GM18498 (cell line): ENCODE results near the gene GRIK3.

ENCODE experiments used
- ATAC-seq: cut with Tn5 transposase; IDR thresholded peaks from one replicate; pipeline ENCODE4 v1.9.1; 2021; ENCODE audit warnings: mild to moderate bottlenecking, moderate library complexity; ENCODE audit not compliant: unreplicated experiment

The GRIK3 gene

DNA sequence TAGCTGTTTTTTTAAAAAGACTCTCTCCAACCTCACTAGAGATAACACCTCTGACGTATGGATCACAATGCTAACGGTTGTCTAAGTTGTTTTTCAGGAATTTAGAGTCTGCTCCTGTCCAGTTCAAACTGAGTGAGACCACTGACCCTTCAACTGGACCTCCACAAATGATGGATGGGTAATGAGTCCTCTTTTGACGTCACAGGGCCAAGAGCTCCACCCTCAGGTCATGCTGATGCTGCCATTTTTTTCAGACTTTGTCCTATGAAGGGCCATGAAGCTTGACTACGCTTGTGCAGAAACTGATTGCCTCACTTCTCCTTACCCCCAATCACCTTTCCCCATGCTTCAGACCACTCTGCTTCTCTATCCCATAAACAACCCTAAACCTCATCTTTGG, 16.6 kb downstream of the GRIK3 start:
- no peak for ATAC-seq

DNA sequence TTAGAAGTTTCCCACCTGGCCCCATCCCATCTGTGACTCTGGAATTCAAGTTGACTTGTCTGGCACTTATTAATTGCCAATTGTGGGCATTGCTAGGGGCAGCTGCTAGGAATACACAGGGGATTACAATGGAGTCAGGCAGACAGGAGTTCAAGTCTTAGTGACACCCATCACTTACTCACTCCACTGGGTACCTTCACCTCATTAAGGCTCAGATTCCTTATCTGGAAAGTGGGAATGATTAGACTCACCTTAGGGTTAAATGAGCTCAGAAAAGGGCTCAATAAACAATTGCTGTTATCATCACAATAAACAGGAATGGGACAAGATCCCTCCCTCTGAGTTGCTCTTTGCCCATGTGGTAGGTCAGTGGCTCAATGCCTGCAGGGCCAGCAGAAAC, 18.2 kb downstream of the GRIK3 start:
- no peak for ATAC-seq

DNA sequence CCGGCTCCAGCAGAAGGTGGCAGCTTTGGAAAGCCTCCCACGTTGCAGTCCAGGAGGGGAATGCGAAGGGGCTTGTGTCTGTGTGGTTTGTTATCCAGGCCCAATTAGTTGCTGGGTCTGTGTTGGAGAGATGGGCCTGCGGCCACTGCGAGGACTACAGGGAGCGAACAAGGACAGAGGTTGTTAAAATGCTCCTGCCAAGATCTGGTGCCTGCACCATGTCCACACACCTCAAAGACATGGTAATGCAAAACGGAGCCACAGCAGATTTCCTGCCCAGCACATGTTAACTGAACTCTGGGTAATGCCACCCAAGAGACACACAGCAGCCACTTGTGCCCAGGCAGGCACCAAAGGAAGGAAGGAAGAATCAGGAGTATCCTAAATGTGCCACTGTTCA, 18.6 kb downstream of the GRIK3 start:
- ATAC-seq, result no peak

DNA sequence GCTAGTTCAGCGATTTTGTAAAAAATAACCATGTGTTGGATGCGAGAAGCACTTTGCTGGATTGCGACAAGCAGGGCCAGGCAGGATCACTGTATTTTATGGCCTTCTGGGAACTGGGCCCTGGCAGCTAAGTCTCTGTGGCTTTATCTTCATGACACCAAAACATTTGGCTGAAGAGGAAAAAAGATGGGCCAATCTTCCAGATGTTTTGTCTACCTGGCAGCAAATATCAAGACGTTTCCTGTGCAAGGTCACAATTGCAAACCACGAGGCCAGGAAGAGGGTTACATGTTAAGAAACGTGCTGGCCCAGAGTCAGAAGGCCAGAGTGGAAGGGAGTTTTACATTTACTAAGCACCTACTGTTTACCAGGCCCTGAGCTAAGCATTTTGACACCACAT, 22.1 kb downstream of the GRIK3 start:
- ATAC-seq, result no peak

DNA sequence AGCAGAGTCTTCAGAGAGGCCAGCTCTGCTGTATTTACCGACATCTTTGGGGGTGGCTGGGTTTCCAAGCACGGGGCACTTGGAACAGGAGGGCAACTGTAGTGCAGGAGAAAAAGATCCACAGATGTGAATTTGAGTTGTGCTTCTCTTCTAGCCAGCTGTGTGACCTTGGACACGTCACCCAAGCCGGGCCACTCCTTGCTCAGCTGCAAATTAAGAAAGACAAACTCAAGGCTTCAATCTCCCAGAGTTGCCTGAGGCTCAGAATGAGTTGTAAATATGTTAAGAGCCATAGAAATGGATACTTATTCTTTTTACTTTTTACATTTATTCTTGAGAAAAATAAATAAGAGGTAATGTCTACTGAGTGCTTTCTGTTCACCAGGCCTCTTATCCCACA, 24.3 kb downstream of the GRIK3 start:
- ATAC-seq, result no peak

DNA sequence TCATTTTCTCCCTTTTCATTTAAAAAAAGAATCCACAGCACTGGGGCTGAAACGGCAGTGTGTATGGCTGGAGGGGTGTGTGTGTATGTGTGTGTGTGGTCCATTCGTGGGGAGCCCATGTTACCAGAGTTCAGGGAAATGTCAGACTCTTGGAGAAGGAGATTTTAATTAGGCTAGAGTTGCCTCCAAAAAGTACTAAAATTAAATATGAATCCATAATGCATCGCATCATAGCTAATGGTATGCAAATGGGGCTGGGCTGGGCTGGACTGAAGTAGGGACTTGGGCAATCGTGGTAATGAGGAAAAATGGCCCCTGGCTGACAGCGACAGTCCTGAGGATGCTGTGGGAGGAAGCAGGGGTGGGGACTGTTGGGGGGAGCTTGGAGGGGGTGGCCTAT, 24.8 kb downstream of the GRIK3 start:
- no peak for ATAC-seq

DNA sequence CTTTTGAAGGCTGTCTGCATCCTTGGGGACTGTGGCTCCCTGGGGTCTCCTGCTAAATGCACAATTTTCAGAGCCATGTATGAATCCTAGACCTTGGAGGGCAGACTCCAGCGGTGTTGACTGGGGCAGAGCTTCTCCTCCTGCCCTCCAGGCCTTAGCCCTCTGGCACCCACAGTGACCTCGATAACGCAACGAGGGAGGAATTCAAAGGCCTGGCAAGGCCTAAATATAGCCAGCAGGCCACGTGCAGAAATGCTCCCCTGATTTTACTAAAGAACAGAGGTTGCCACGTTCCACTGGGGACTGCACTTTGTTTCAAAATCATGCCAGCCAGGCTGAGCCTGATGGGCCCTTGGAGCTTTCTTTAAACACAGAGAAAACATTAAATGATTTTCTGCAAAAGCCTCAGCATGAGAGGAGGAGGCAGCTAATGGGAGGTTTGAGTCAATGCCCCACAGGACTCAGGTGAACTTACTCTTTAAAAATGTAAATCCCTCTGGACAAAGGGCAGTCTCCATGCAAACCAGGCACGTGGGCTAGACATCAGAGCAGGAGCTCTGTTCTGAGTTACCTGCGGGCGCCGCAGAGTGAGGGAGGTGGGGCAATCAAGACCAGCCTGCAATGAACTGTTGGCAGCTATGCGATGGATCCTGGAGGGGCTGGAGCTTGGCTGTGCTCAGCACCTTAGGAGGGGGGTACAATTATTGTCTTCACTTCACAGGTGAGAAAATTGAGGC, 28.0 kb downstream of the GRIK3 start:
- no peak for ATAC-seq

DNA sequence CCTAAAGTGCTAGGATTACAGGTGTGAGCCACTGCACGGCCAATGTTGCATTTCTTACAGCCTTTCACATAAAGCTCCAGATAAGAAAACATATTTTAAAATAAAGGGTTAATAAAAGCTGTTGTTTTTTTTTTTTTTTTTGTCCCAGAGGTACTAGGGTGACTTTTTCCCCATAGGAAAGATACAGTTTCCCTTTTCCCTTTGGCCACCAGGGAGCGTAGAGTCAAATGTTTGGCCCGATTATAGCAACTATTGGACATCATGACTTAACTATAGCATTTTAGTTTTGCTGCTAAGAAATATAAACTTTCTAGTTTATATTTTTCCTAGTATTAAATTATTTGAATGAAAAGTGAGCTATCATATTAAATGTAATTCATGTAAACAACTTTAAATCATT, 31.4 kb downstream of the GRIK3 start:
- ATAC-seq, result no peak

DNA sequence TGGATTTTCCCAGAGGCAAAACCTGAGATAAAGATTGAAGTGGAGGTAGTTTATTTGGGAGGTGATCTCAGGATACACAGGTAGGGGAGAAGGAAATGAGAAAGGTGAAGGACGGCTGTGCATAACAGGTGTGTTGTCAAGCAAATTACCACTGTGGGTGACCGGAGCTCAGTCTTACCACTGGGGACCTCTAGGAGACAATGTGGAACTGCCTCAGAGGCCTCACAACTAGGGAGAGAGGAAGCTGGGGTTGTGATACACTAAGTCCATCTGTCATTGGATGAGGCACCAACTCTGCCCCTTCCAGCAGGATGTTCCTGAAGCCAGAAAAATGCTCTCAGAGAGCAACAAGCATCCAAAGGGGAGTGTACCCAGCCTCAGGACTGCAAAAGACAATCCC, 32.6 kb downstream of the GRIK3 start:
- no peak for ATAC-seq

DNA sequence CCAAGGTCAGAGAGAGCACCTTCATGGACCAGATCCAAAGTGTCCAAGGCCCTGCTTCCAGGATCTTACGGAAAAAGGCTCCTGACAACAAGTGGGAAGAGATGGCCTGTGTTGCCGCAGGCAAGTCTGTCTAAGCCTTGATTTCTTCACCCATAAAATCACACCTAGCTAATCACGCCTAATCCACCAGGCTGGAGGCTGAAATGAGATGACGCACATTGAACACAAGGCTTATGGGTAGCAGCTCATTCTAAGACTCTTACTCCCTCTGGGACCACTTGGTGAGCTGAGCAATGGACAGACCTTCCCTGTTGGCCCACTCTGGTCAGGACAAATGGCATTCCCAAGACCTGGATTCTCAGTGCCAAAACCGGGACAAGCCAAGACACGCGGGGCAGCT, 38.2 kb downstream of the GRIK3 start:
- no peak for ATAC-seq

DNA sequence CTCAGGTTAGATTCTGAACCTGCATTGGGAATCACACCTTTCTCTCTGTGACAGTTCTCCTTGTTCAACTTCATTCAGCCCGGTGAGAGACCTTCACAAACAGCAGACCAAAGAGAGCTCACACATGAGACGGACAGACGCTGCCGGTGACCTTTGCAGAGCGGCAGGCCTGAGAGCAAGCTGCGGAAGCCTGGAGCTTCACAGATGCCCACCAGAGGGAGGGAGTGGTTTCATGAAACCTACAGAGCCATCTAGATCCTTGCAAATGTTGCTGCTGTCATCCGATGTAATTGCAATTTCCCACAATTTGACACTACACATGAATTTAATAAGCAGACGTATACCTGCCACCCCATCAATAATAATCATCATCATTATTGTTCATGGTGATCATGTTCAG, 39.4 kb downstream of the GRIK3 start:
- ATAC-seq, result no peak

DNA sequence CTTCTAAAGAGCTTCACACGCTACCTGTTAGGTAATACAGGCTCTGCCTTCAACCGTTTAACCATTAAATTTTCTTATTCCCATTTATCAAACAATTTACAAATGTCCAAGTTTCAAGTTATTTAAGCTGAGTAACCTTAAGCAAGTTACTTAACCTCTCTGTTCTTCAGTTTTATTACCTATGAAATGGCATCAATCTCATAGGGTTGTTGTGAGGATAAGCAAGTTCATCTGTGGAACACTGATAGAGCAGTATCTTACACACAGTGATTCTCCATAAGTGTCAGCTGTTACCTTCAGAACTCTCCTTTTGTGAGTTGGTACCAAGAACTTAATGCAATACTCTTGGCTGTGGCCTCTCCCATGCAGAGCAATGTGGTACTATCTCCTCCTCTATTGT, 40.0 kb downstream of the GRIK3 start:
- ATAC-seq, result no peak

DNA sequence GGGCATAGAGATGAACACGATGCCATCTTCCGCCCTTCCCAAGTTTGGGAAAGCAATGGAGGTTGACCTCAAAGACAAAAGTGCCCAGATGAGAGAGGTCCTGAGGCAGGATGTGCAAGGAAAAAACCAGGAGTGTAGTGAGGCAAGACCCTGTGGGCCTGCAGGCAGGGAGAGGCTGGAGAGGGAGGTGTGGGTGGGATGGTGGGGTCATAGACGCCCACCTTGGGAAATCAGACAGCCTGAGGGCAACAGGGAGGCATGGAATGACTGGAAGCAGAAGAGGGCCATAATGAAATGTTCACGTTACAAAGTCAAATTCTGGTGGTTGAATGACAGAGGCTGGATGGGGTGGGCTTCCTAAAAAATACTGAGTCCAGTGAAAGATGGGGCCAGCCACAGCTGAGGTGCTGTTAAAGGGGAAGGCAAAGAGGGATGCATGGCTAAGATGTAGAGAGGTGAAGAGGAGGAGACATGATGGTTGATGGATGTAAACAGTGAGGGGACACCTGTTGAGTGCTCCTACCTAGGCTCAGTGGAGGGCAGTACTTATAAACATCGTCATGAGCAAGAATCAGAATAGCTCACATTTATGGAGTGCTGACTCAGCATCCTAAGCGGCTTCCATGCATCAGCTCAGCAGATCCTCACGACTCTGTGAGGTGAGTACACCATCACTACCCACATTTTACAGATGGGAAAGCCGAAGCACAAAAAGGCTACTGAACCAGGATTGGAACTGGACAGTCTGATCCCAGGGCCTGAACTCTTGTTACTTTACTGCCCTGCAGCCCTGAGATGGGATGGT, 42.0 kb downstream of the GRIK3 start:
- no peak for ATAC-seq

DNA sequence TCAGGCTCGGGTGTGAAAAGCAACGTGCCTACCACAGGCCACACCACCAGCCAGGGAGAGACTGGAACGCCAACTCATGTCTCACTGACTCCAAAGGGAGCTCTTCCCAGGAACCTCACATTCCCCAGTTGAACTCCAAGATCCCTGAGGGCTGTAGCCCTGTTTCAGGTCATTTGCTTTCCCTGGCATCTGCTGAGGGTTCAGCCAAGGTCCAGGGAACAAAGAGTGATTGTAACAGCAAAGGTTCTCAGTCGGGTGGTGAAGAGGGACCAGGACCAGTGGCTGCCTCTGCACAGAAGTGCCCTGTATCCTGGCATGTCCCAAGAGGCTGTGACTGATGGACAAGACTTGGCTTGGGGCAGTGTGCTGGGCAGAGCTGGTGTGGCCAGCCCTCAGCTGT, 42.8 kb downstream of the GRIK3 start:
- no peak for ATAC-seq

DNA sequence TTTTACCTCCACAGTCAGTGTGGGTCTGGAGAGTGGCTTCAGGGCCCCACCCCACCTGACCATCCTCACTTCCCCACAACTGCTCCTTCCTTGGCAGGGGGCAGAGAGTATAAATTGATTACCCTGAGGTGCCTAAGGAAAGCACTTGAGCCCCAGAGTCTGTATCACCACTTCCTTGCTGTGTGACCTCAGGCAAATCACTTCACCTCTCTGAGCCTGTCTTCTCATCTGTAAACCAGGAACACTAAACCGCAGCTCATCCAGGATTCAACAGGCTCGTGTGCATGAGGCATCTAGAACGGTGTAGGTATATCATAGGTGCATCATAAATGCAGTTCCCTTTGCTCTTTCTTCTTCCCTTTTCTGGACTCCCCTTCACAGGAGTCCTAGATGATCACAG, 43.4 kb downstream of the GRIK3 start:
- ATAC-seq, result no peak

DNA sequence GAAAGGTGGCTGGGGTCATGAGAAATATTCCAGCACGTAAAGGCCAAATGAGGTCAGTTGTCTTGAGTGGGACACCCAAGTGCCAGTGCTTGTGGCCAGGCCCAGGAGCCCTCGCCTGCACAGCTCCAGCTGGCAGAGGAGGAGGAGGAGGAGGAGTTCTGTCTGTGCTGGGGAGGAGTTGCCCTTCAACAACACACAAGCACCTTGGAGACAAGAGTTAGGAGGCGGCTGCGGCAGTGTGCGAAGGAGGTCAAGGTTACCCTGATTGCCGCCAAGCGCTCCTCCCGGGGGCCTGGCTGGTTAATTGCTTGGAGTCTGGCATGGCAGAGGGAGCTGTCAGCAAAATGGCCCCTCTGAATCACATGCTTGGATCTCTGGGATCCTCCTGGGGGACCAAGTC, 45.1 kb downstream of the GRIK3 start:
- no peak for ATAC-seq

DNA sequence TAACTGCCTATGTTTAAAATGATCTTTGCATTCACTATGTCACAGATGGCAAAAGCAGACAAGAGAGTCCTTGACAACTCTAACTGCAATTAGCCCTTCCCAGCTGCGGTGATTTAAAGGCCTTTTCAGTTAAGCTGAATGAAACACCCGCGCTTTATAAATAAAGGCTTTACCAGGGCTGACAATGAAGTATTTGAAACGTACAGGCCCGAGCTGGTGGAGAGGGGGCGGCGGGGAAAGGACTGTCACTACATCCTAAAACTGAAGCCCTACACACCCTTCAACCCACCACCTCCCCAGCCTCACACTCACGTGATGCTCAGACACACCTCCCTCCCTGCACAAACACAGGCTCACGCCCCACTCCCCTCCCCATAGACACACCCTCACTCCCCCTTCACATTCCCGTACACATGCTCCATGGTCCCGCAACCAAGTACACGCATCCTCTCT, 45.5 kb downstream of the GRIK3 start:
- ATAC-seq, result no peak

DNA sequence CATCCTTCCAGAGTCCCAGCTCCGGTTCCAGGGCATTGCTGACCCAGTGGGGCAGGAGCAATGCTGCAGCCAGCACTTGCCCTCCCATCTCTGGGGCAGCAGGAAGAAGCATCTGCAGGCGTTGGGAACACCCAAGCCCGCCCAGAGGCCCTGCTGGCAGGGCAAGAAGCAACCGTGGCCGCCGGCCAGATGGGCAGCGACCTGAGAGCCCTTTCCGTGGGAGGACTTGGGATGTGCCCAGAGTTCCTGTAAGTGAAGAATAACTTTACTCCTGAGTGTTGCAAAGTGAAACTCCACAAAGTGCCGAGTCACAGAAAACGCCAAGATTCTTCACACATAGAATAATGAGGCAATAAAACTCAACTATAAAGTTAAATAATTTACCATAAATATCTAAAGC, 46.0 kb downstream of the GRIK3 start:
- no peak for ATAC-seq

DNA sequence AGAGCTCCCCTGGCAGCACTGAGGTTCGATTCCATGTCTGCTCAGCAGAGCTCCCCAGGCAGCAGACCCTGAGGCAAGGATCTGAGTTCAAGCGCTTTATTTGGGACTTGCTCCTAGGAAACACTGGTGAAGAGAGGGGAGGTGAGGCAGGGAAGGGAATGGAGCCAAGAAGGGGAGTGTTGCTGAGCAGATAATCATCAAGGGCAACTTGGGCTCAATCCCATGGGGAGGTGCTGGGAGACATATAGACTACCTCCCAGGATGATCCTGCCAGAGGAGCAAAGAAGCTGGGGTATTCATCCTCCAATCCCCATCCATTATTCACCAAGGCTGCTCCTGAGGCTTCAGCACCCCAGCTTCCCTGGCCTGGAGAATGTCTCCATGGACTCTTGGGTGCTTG, 47.0 kb downstream of the GRIK3 start:
- ATAC-seq, result no peak

DNA sequence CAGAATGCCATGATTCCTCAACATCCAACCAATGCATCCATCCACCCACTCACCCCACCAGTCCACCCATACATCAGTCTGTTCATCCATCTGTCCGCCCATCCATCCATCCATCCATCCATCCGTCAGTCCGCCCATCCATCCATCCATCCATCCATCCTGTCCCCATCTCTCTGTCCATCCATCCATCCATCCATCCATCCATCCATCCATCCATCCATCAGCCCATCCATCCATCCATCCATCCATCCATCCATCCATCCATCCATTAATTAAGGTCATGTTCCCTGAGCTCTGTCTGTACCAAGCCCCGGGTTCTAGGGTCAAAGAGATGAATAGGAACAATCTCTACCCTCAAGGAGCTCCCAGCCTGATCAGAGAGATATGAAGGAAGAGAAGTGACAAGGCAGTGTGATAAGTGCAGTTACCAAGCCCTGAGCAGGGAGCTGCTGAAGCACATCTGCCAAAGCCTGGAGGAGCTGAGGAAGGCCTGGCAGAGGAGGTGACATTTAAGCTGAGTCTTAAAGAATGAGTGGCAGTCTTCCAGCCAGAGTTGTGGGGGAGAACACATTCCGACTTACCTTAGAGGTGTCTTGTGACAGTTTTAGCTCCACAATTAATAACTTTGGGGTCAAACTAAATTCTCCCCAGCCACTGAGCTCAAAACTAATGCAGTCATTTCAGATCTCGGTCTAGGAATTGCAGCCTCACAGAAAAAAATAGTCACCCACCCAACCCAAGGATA, 47.9 kb downstream of the GRIK3 start:
- no peak for ATAC-seq

DNA sequence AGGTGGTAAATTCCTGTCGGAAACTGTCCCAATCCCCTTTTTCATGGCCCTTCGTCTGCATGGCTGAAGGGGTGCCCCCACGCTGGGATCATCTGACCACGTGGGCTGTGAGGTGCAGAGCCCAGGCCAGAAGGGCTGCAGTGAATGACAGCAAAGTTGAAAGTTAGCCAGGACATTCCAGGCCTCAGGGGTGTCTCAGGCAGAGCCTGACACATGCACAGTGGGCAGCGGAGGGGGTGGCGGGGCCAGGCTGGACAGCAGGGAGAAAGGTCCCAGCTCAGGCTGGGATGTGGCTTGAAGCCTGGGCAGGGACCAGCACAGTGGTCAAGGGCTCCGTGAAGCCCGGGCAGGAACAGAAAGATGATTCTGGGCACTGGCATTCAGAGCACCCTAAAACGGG, 49.6 kb downstream of the GRIK3 start:
- ATAC-seq, result no peak

DNA sequence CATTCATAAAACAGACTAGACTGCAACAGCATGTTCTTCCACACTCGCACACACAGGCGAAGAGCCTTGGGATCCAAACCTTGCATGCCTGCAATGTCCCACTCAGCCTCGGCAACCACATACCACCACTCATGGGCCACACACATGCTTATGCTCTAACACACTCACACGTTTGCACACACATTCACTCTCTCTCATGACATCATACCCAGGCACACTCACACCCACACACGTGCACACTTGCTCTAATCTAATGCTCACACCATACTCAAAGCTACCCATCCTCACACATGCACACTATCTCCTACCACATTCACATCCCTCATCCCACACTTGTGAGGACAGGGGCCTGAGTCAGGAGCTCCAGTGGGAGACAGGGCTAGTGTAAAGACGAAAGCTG, 50.3 kb downstream of the GRIK3 start:
- ATAC-seq, result no peak
